Activated CD4-positive, alpha-beta memory T cell treated with anti-CD3 and anti-CD28 coated beads, Interleukin-2, amount 10 ng/mL, durations not matched to agents 7 days and 5 days (primary cell): ENCODE results near the gene CNOT6. TPM values are rescaled to one million over a fixed set of nuclear protein-coding genes. Genes with fewer than 3 reads are reported as not detected.
"Not testable (repeated sequence)": the region's sequence is repeated elsewhere in the genome, so short reads cannot be mapped to it uniquely, and the experiment has no call there.

ENCODE experiments used
- CTCF ChIA-PET: fragments of 350-600 bp; sonication (Branson Sonifier 250); formaldehyde crosslinking; loops from one replicate; lab custom pipeline; 2021; ENCODE audit warnings: antibody characterized with exemption, inconsistent platforms; lab: Charles Lee
- POLR2A ChIA-PET: fragments of 350-600 bp; sonication (Branson Sonifier 250); formaldehyde crosslinking; loops from one replicate; lab custom pipeline; 2021; ENCODE audit warnings: antibody characterized with exemption; lab: Charles Lee
- DNase-seq: peaks from one replicate; pipeline ENCODE4 v3.0.0-alpha.2; 2020
- H3K27ac Mint-ChIP-seq: one replicate; pipeline ENCODE4 v1.8.0; 2021; ENCODE audit warnings: mild to moderate bottlenecking, mixed read lengths
- H3K27me3 Mint-ChIP-seq: one replicate; pipeline ENCODE4 v1.8.0; 2021; ENCODE audit warnings: mixed read lengths
- H3K36me3 Mint-ChIP-seq: one replicate; pipeline ENCODE4 v1.8.0; 2021; ENCODE audit warnings: low read depth, mixed read lengths
- H3K4me1 Mint-ChIP-seq: one replicate; pipeline ENCODE4 v1.8.0; 2021; ENCODE audit warnings: mixed read lengths
- H3K4me3 Mint-ChIP-seq: one replicate; pipeline ENCODE4 v1.8.0; 2021; ENCODE audit warnings: mild to moderate bottlenecking, mixed read lengths
- H3K9me3 Mint-ChIP-seq: one replicate; pipeline ENCODE4 v1.8.0; 2021; ENCODE audit warnings: mixed read lengths
- total RNA-seq, 2 experiments: library from RNA; stranded (reverse); gene quantifications; one replicate each; pipeline ENCODE4 v1.2.3, GENCODE V29; 2021

The CNOT6 gene
- total RNA-seq, 2 experiments from 2014 or later: 34.9 to 36.2 TPM

DNA sequence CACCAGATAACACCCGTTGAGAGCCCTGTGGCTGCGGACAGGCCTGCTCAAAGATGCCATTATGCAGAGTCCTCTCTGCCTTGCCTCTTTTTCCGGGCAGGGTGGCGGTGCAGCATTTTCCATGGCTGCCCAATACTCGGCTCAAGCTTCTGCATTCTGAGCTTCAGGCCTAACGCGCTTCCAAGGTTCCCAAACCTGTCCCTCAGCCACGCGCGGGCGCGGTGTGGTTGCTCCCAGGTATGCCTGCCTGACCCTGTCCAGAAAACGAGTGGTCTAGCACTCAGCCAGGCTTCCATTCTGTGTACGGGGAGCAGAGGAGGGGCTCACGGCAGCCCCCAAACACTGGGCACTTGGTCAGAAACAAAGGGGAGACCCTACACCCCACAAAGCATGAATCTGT, 27.9 kb upstream of the CNOT6 start:
- Mint-ChIP-seq H3K4me1 (no peaks in the 10 kb centered on the region), H3K36me3 (no peaks in the 10 kb centered on the region), H3K9me3 (no peaks in the 10 kb centered on the region), H3K4me3 (no peak overlapping the region), H3K27me3 (peaks cover 3% of the 10 kb centered on the region), H3K27ac (no peak overlapping the region)
- no peak for DNase-seq
- ChIA-PET CTCF (no interaction called here), POLR2A (no interaction called here)

DNA sequence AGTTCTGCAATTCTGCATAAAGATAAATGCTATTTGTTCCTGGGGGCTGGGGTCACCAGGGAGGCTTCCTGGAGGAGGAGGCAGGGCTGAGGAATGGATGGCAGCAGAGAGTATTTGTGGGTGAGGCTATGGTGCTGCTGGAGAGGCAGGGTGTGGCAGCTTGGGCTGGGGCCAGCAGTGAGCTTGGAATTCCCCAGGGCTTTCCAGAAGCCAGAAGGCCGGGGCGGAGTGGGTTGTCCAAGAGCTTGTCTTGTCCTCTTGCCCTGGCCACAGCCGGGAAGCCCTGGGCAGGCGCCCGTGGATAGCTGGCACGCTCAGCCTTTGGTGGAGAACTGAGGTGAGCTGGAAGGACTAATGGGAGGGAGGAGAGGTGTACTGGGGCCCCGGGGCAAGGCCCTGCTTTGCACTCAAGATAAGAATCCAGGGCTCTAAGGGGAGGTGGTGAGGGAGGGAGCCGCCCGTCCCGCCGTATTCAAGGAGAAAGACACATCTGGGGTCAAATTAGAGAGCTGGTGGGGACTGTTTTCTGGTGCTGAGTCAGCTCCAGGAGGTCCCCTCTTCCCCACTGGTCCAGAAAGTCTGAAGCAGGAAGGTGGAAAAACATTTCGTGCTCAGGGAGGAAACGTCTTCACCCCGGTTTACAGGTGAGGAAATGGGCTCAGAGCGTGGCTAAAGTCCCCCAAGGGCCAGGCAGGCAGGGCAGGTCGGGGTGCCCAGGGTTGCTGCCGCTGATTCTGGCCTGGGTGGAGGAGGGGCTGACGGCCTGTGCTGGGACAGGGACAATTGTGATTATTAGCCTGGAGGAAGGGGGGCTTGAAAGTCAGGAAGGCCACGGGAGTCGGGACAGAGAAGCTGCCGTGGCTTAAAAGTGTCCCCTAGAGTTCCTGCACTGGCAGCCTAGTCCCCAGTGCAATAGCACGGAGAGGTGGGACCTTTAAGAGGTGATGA, 26.9 kb upstream of the CNOT6 start:
- H3K36me3 Mint-ChIP-seq: no peaks in the 10 kb centered on the region
- peaks cover 3% of the 10 kb centered on the region for H3K27me3 Mint-ChIP-seq
- no peak overlapping the region for H3K4me3 Mint-ChIP-seq
- DNase-seq: no peak
- no peaks in the 10 kb centered on the region for H3K9me3 Mint-ChIP-seq
- no peaks in the 10 kb centered on the region for H3K4me1 Mint-ChIP-seq
- ChIA-PET CTCF (interaction anchor here (1.0 kb wide), 1 partner anchor 139 kb away, joined by 4 read pairs; no protein-coding TSS in a partner anchor), POLR2A (no interaction called here)
- H3K27ac Mint-ChIP-seq: no peak overlapping the region

DNA sequence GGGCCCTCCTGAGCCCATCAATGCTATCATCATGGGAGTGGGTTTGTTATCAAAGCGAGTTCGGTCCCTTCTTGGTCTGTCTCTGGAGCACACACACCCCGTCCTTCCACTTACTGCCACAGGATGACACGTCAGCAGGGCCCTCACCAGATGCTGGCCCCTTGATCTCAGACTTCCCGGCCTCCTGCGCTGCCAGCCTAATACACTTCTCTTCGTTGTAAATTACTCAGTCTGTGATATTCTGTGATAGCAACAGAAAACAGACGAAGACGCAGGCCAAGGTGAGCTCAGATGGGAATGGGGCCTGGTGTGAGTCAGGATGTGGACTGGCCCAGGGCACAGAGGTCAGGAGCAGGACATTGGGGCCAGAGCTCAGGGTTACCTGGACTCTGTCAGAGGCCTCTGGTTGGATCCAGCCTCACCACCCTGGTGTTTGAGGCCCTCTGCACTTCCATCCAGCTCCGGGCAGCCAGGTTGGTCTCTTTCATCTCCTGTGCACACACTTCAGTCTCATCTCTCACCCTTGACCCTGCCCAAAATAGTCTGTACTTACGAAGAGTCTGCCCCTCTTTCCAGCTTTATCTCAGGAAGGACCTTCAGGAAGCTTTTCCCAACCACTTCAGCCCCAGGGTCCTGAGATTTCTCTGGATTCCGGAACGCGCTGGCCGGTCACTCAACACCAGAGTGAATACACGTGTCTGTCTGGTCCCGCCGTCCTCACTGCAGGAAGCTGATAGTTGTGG, 26.0 kb upstream of the CNOT6 start:
- H3K27ac Mint-ChIP-seq: no peak overlapping the region
- DNase-seq: no peak
- H3K27me3 Mint-ChIP-seq: peaks cover 3% of the 10 kb centered on the region
- H3K36me3 Mint-ChIP-seq: no peaks in the 10 kb centered on the region
- CTCF ChIA-PET: interaction anchor here (1.0 kb wide), 1 partner anchor 140 kb away, joined by 4 read pairs; no protein-coding TSS in a partner anchor
- no peaks in the 10 kb centered on the region for H3K9me3 Mint-ChIP-seq
- no peak overlapping the region for H3K4me3 Mint-ChIP-seq
- POLR2A ChIA-PET: no interaction called here
- H3K4me1 Mint-ChIP-seq: no peaks in the 10 kb centered on the region

DNA sequence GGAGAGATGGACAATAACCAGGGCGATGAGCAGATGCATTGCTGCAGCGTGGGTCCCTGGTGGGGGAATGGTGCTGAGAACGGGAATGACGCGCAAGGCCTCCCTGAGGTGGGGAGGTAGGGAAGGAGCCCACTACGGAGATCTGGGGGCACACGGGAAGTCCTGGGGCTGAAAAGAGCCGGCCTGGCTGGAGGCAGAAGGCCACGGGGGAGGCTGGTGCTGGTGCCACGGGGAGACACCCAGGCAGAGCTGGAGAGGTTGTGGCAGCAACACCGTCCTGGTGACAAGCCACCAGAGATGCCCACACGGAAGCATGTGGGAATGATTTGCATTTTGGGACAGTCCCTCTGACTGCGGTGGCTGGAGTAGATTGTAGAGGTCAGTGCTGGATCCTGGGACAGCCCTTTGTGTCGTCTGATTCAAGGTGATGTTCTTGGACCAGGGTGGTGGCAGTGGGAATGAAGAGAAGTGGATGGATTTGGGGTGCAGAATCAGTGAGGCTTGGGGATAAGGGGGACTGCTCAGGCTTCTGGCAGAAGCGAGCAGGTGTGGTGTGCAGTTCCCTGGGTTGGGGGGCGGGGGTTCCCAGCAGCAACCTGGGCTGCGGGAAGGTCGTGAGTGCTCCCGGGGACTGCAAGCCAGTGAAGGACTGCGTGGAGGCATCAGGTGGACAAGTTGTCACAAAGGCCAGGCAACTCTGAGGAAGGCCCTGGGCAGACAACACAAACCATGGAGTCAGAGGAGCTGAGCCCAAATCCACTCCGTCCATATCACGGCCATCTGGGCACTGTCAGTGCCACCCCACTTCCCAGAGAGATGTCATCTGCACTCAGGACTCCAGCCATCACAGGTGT, 25.2 kb upstream of the CNOT6 start:
- CTCF ChIA-PET: interaction anchor here (1.0 kb wide), 1 partner anchor 140 kb away, joined by 4 read pairs; no protein-coding TSS in a partner anchor
- H3K27me3 Mint-ChIP-seq: peaks cover 3% of the 10 kb centered on the region
- POLR2A ChIA-PET: no interaction called here

DNA sequence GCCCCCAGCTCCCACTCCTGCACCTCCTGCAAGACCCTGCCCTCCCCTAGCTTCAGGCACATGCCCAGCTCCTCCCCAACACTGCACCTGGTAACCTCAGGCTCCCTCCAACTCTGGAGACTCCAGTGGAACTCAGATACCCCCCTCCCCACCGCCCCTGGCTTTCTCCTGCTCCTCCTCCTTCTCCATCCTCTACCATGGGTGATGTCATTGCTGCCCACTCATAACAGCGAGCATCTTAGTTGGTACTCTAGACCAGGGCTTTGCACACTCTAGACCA, 24.7 kb upstream of the CNOT6 start:
- Mint-ChIP-seq H3K9me3 (no peaks in the 10 kb centered on the region), H3K4me3 (no peak overlapping the region), H3K4me1 (no peaks in the 10 kb centered on the region), H3K36me3 (no peaks in the 10 kb centered on the region), H3K27ac (no peak overlapping the region), H3K27me3 (peaks cover 3% of the 10 kb centered on the region)
- ChIA-PET CTCF (no interaction called here), POLR2A (no interaction called here)
- DNase-seq: no peak

More for the DNA sequence above, 25.2 kb upstream of the CNOT6 start:
- Mint-ChIP-seq H3K36me3 (no peaks in the 10 kb centered on the region), H3K4me3 (no peak overlapping the region), H3K27ac (no peak overlapping the region), H3K4me1 (no peaks in the 10 kb centered on the region), H3K9me3 (no peaks in the 10 kb centered on the region)
- no peak for DNase-seq

DNA sequence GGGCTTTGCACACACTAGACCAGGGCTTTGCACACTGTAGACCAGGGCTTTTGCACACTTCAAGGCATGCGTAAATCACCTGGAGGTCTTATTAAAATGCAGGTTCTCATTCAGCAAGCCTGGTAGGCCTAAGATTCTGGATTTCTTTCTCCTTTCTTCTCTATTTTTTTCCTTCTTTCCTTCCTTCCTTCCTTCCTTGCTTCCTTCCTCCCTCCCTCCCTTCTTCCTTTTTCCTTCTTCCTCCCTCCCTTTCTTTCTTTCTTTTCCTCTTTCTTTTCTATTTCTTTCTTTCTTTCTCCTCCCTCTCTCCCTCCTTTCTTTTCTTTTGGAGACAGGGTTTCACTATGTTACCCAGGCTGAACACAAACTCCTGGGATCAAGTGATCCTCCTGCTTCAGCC, 24.3 kb upstream of the CNOT6 start:
- H3K4me3 Mint-ChIP-seq: no peak overlapping the region
- peaks cover 3% of the 10 kb centered on the region for H3K27me3 Mint-ChIP-seq
- H3K4me1 Mint-ChIP-seq: no peaks in the 10 kb centered on the region
- DNase-seq: no peak
- no peak overlapping the region for H3K27ac Mint-ChIP-seq
- ChIA-PET POLR2A (no interaction called here), CTCF (interaction anchor here (0.6 kb wide), 1 partner anchor 31 kb away, joined by 5 read pairs; no protein-coding TSS in a partner anchor)
- H3K9me3 Mint-ChIP-seq: no peaks in the 10 kb centered on the region
- no peaks in the 10 kb centered on the region for H3K36me3 Mint-ChIP-seq

DNA sequence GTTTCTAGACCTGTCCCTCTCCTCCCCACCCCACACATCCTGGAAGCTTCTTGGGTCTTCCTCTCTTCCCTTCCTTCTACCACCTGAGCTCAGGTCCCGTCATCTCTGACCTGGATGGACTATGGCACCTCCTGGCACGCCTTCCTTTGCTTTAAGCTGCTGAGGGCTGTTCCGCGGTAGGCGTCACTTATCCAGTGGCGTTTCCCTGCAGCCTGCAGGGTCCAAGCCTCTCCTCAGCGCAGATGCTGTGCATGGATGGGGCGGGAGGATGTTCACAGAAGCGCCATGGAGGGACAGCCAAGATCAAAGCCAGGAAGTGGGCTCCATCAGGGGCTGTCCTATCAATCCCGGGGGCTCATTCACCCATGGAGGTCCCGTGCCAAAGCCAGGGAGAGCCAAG, 23.8 kb upstream of the CNOT6 start:
- H3K36me3 Mint-ChIP-seq: no peaks in the 10 kb centered on the region
- ChIA-PET POLR2A (no interaction called here), CTCF (interaction anchor here (0.6 to 1.5 kb wide), 4 partner anchors 12 to 177 kb away, joined by 3 to 7 read pairs (median 4); no protein-coding TSS in a partner anchor)
- peaks cover 3% of the 10 kb centered on the region for H3K27me3 Mint-ChIP-seq
- peak; percentile 6 for DNase-seq
- H3K4me1 Mint-ChIP-seq: no peaks in the 10 kb centered on the region
- H3K27ac Mint-ChIP-seq: no peak overlapping the region
- no peak overlapping the region for H3K4me3 Mint-ChIP-seq
- H3K9me3 Mint-ChIP-seq: no peaks in the 10 kb centered on the region

DNA sequence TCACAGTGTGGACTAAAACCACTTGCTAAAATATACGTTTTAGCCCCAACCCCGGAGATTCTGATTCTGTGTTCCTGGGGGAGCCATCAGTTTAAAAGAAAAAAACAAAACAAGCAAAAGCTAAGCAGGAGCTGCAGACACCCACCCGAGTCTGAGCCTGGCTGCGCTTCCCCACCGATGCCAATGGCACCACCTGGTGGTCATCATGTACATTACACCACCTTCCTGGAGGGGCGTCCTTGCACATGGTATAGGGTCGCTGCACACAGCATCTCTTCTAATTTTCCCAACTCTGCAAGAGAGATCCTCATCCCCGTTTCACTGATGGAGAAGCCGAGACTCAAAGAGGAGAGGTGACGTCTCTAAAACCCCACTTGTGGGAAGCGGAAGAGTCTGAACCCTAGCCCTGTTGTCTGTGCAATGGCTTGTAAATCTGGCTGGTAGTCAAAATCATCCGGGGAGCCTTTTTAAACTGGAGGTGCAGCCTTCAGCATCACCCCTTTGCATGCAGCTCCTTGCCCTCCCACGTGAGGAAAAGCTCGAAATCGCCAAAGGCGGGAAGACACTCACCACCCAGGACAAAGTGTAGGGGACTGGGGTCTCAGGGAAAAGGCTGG, 23.1 kb upstream of the CNOT6 start:
- Mint-ChIP-seq H3K4me3 (no peak overlapping the region), H3K27me3 (peaks cover 3% of the 10 kb centered on the region)

DNA sequence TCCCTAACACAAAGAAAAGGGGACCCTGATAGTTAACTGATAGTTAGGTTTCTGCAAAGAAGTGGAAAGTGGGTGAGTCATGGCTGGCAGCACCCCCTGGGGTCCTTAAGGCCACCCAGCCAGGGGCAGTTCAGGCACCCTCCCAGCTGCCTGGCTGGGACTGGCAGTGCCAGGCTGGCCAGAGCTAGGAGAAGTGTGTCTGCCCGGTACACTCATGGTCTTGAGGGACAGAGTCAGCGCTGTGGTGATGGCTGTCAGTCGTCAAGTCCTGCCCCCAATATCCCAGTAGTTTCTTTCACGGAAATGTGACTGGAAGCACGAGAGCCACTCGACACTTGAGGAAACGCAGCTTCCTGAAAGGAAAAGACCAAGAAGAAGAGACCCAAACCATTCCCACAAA, 22.3 kb upstream of the CNOT6 start:
- Mint-ChIP-seq H3K4me1 (no peaks in the 10 kb centered on the region), H3K4me3 (no peak overlapping the region), H3K36me3 (no peaks in the 10 kb centered on the region), H3K9me3 (no peaks in the 10 kb centered on the region), H3K27me3 (peaks cover 3% of the 10 kb centered on the region), H3K27ac (no peak overlapping the region)
- no peak for DNase-seq
- ChIA-PET CTCF (interaction anchor here (0.7 to 1.5 kb wide), 4 partner anchors 11 to 143 kb away, joined by 3 to 4 read pairs (median 4); no protein-coding TSS in a partner anchor), POLR2A (no interaction called here)

More for the DNA sequence above, 23.1 kb upstream of the CNOT6 start:
- Mint-ChIP-seq H3K4me1 (no peaks in the 10 kb centered on the region), H3K36me3 (no peaks in the 10 kb centered on the region), H3K27ac (no peak overlapping the region), H3K9me3 (no peaks in the 10 kb centered on the region)
- peak; percentile 52 for DNase-seq
- CTCF ChIA-PET: interaction anchor here (0.6 to 1.5 kb wide), 7 partner anchors 11 to 389 kb away, joined by 3 to 7 read pairs (median 4); no protein-coding TSS in a partner anchor
- POLR2A ChIA-PET: no interaction called here

DNA sequence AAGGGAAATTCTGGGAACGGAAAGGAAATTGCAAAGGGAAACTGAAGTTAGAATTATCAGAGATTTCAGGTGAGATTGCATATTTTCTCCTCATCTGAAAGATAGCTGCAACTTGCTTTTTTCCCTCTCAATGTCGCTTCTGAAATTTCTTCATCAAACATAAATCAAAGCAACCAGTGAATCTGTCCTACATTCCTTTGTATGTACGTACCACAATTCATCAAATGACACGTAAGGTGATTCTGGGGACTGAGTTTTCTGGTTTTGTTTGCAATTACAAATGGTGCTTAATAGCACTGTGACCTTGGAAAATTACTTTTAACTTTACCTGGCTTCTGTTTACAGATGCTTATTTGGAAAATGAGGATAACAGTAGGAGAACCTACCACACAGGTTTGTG, 21.9 kb upstream of the CNOT6 start:
- DNase-seq: no peak
- Mint-ChIP-seq H3K4me3 (no peak overlapping the region), H3K27ac (no peak overlapping the region), H3K36me3 (no peaks in the 10 kb centered on the region), H3K4me1 (no peaks in the 10 kb centered on the region), H3K27me3 (peaks cover 3% of the 10 kb centered on the region), H3K9me3 (no peaks in the 10 kb centered on the region)
- CTCF ChIA-PET: interaction anchor here (1.0 to 1.3 kb wide), 3 partner anchors 19 to 143 kb away, joined by 3 to 4 read pairs (median 4); no protein-coding TSS in a partner anchor
- POLR2A ChIA-PET: no interaction called here

DNA sequence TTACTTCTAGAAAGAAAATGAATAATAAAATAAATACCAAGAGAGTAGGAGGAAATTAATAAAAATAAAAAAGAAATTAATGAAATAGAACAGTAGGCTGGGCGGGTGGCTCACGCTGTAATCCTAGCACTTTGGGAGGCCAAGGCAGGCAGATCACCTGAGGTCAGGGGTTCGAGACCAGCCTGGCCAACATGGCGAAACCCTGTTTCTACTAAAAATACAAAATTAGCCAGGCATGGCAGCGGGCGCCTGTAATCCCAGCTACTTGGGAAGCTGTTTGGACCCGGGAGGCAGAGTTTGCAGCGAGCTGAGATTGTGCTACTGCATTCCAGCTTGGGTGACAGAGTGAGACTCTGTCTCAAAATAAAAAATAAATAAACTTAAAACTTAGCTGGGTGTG, 20.8 kb upstream of the CNOT6 start:
- H3K36me3 Mint-ChIP-seq, H3K27ac Mint-ChIP-seq, H3K4me1 Mint-ChIP-seq, H3K9me3 Mint-ChIP-seq, H3K27me3 Mint-ChIP-seq, DNase-seq, H3K4me3 Mint-ChIP-seq: not testable (repeated sequence)
- ChIA-PET CTCF (interaction anchor here (0.6 to 1.2 kb wide), 4 partner anchors 8 to 145 kb away, joined by 3 to 4 read pairs (median 4); no protein-coding TSS in a partner anchor), POLR2A (interaction anchor here (0.6 to 1.1 kb wide), 2 partner anchors 9 to 16 kb away, joined by 3 to 4 read pairs; no protein-coding TSS in a partner anchor)

DNA sequence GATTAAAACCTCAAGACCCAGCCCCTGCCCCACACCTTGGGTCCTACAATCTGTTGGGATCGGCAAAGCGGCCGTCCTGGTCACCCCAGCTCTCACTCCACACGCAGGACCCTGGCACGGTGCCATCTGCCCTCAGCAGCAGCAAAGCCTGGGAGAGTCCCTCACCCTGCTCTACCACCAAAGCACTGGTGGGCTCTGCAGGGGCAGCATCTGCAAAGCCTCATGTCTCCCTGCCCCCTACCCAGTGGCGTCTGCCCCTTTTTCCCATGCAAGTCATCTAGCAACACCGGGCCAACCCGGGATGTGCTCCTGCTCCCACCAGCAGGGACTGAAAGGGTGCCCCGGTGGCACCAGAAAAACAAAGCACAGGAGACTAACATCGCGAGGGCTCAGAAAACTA, 19.6 kb upstream of the CNOT6 start:
- no peaks in the 10 kb centered on the region for H3K9me3 Mint-ChIP-seq
- DNase-seq: no peak
- no peaks in the 10 kb centered on the region for H3K36me3 Mint-ChIP-seq
- H3K27me3 Mint-ChIP-seq: peaks cover 2% of the 10 kb centered on the region
- H3K4me3 Mint-ChIP-seq: no peak overlapping the region
- H3K4me1 Mint-ChIP-seq: no peaks in the 10 kb centered on the region
- POLR2A ChIA-PET: no interaction called here
- CTCF ChIA-PET: interaction anchor here (1.0 kb wide), 1 partner anchor 10 kb away, joined by 3 read pairs; no protein-coding TSS in a partner anchor
- H3K27ac Mint-ChIP-seq: no peak overlapping the region
